KBM-7 (cell line): ENCODE measurements around the gene KMO.

Source experiments
- DNase-seq: peaks from one replicate; pipeline ENCODE4 v3.0.0-alpha.2; 2015
- in situ Hi-C: fragments of 300-500 bp; cut with MboI; formaldehyde crosslinking; loops from 2 replicates; pipeline ENCODE4 v1.14.3; 2020; ENCODE audit warnings: low sequenced_read_pairs, low pct_unique_long_range_greater_than_20kb, mixed read lengths

The KMO gene

DNA sequence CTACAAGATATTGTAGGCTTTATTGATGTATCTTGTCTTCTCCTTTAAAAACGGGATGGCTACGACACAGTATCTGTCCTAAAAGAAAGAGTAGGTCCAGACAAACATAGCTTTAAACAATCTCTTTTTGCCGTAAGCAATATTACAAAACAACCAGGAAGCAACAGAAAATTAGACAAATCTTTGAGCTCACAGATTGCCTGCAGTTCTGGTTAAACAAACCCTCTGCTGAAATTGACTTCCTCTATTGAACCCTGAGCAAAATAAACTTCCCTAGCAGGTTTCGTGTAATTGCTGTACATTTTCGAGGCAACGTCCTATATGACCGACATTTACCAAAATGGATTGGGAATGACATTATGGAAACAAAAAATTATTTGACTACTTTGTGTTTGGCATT, 57.3 kb downstream of the KMO start:
- in situ Hi-C loops, result no loop called here
- peak; percentile 51 for DNase-seq

DNA sequence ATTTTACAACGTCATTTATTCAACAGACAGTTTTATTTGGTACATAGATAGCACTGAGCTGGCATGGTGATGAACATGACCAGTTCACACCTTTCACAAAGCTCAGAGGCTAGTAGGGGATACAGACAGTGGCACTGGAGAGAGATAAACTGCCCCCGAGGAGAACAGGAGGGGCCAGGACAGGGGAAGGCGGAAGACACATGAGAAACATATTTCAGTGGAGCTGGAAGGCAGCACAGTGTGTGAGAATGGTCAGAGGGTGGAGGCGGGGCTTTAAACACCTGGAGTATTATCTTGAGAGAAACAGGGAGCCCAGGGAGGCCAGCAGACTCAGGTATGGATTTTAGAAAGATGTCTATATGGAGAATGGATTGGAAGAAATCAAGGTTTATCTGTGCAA, 58.5 kb downstream of the KMO start:
- DNase-seq, result no peak
- in situ Hi-C loops, result no loop called here

DNA sequence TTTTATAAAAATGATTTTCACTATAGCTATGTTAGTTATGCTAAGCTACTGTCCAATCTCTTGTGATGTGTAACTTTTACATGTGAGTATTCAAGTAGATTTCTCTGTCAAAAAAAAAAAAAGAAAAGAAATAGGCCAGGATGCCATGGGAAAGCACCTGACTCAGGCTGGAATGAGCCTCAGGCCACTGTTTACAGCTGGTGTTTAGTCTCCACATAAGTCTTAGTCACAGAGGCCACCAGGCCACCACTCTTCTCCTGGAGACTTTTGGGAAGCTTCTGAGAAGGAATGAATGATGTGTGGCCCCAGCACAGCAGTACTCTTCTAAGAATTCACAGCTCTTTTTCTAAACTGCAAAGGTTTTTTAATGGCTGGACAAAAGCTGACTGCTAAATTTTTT, 59.1 kb downstream of the KMO start:
- DNase-seq, result no peak
- in situ Hi-C loops, result no loop called here

DNA sequence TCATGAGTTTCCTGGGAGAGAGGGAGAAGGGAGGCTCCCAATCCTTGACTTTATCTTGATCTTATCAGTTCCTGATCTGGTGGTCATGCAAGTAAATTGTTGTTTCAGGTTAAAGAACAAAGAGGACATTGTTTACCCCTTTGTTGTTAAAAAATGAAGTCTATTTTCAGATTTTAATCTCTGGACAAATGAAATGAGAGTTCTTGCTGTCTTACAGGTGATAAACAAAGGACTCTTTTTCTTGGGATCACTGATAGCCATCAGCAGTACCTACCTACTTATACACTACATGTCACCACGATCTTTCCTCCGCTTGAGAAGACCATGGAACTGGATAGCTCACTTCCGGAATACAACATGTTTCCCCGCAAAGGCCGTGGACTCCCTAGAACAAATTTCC, 59.6 kb downstream of the KMO start:
- in situ Hi-C loops, result no loop called here
- DNase-seq, result no peak

DNA sequence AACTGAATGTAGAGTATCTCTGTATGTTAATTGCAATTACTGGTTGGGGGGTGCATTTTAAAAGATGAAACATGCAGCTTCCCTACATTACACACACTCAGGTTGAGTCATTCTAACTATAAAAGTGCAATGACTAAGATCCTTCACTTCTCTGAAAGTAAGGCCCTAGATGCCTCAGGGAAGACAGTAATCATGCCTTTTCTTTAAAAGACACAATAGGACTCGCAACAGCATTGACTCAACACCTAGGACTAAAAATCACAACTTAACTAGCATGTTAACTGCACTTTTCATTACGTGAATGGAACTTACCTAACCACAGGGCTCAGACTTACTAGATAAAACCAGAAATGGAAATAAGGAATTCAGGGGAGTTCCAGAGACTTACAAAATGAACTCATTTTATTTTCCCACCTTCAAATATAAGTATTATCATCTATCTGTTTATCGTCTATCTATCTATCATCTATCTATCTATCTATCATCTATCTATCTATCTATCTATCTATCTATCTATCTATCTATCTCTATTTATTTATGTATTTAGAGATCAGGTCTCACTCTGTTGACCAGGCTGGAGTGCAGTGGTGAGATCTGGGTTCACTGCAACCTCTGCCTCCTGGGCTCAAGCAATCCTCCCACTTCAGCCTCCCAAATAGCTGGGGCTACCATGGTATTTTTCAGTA, 60.2 kb downstream of the KMO start:
- in situ Hi-C loops, result no loop called here
- DNase-seq, result no peak

DNA sequence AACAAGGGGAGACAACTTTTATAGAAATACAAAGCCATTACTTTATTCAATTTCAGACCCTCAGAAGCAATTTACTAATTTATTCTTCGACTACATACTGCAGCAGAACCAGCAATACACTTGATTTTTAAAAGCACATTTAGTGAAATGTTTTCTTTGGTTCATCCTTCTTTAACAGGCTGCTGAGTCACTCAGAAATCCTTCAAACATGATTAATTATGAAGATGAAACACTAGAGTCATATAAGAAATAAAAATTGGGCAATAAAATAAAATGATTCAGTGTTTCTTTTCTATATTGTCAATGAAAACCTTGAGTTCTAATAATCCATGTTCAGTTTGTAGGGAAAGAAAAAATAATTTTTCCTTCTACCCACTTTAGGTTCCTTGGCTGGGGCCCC, 61.0 kb downstream of the KMO start:
- in situ Hi-C loops, result no loop called here
- no peak for DNase-seq

DNA sequence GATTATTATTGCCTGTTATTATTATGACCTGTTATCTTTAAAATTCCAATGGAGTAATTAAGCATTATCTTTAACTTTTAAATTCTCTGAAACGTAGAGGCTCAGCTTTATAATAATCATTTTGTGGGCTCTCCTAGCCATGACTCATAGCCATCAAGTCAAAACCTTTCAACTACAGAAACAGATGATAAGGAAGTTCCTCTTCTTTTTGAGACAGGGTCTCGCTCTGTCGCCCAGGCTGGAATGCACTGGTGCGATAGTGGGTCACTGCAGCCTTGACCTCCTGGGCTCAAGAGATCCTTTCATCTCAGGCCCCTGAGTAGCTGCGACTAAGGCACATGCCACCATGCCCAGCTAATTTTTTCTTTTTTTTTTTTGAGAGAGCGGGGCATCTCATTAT, 64.5 kb downstream of the KMO start:
- peak; percentile 22 for DNase-seq
- in situ Hi-C loops, result no loop called here

DNA sequence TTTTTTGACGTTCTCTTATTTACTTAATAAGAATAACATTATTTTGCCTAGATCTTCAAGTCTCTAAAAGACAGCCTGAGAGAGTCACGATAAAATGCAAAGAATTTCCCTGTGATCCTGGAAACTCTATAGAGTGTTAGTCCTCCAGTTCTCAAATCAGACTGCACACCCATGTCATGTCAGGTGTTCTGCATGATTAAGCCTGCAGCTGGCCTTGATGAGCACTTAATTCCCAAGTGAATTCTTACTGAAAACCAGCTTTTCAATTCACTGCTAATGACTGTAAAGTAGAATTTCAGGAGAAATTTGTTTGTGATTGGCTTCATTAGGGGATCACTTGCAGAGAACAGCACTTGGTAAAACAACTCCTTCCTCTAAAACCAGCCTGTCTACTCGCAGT, 66.1 kb downstream of the KMO start:
- in situ Hi-C loops, result no loop called here
- DNase-seq, result no peak

DNA sequence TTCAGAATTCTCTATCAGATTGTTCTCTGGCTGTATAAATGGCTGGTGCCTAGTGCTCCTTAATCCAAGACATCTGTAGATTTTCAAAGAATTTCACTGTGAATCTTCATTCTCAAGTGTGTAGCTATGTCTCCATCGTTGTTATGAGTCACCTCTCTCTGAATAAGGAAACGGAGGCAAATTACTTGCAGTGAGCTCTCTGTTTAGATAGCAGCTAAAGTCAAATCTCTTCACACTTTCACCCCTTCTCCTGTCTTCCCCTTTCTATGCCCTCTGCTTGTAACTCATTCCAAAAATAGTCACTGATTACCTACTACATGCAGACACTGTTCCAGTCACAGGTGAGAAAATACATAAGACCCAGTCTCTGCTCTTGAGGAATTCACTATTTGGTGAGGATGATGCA, 68.3 kb downstream of the KMO start:
- in situ Hi-C loops, result no loop called here
- DNase-seq, result no peak

DNA sequence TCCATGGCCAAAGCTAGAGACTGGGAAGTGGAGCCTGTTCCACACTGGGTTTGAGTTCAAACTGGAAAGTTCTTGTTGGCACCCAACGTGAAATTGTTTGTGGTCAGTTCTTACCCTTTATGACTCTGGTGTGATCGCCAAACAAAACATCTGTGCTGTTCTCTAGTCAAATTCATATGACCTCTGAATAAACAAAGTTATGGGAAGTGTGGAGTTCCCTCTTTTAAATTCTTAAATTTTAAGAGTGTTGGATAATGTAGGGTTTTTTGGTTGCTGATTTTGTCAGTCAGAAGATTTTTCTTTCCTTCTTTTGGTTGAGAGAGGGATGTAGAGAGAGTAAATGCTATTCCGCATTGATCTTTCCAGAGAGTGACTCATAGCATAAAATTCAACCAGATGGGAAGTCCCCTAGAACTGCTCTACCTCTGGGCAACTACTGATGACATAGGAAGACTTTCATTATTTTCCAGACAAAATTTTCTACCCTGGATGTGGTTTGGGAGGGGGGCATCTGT, 71.6 kb downstream of the KMO start:
- DNase-seq, result no peak
- in situ Hi-C loops, result no loop called here

DNA sequence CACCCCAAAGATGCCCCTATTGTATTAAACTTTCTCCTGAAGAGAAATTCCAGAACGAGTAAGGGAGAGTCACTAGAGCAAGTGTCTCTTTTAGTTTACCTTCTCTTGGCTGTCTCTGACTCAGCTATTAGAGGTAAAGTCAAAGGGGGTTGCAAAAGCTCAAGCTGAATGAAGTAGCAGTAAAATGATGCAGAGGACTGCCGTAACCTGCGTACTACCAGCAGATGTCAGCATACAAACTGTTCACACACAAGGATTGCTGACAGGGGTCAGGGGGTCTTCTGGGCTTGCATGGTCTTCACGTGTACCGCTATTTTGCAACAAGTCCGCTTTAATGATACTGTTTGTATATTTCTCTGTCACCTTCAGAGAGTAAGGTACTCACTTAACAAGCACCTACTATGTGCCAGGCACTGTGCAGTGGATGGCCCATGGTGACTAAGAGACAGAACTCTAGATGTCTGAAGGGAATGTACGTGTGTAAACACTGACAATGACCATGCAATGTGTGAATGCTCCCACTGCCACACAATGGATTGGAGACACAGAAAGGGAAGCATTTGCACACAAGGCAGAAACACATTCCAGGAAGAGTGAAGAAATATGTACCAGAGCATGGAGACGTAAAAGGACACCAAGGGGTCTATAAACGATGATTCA, 73.1 kb downstream of the KMO start:
- peak; percentile 21 for DNase-seq
- in situ Hi-C loops, result no loop called here

DNA sequence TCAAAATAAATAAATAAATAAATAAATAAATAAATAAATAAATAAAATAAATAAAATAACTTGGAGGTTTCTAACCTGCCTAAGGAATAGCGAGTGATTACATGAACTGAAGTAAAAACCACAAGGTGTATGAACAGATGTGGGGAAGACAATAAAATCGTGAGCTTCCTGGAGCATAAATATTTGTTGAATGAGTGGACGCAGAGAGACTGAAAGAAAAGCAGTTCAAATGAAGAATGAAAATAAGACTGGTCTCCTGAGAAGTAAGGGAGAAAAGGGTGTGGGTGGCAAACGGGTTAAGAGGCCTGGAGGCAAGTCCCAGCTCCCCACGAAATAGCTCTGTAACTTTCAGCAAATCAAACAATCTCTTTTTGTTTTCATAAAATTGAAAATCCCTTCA, 74.4 kb downstream of the KMO start:
- in situ Hi-C loops, result no loop called here
- DNase-seq, result no peak

DNA sequence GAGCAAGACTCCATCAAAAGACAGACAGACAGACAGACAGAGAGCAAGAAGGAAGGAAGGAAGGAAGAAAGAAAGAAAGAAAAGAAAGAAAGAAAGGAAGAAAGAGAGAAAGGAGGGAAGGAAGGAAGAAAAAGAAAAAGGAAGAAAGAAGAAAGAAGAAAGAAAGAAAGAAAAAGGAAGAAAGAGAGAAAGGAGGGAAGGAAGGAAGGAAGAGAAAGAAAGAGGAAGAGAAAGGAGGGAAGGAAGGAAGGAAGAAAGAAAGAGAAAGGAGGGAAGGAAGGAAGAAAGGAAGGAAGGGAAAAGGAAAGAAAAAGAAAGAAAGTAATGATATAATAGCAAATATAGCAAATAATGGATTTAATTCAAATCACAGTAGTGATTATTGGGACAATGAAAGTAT, 75.3 kb downstream of the KMO start:
- DNase-seq, result no peak
- in situ Hi-C loops, result no loop called here

DNA sequence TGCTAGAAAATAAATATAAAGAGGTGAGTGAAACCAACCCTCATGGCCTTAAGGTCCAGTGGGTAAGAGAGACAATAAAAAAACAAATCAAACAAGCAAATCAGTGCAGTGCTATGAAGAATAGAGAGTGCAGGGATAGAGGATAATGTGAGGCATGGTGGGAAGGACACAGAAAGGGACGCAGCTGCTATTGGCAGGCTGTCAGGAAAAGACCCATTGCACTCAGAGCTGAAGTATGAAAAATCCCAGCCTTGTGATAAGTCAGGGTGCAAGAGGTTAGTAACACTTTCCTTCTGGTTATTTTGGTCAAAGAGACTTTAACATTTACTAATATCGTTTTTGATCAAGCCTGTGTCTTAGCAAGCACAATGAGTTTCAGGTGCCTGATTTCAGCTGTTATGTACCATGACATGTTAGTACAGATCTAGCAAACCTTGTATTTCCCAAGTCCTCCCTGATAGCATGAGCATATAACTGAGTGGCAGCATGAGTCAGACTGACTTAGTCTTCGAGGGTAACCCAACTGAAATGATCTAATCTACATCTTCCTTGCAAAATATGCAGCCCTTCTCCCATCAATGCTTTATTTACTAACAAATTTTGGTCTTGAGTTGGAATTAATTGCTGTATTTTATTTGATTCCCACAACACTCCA, 76.3 kb downstream of the KMO start:
- in situ Hi-C loops, result no loop called here
- DNase-seq, result no peak

DNA sequence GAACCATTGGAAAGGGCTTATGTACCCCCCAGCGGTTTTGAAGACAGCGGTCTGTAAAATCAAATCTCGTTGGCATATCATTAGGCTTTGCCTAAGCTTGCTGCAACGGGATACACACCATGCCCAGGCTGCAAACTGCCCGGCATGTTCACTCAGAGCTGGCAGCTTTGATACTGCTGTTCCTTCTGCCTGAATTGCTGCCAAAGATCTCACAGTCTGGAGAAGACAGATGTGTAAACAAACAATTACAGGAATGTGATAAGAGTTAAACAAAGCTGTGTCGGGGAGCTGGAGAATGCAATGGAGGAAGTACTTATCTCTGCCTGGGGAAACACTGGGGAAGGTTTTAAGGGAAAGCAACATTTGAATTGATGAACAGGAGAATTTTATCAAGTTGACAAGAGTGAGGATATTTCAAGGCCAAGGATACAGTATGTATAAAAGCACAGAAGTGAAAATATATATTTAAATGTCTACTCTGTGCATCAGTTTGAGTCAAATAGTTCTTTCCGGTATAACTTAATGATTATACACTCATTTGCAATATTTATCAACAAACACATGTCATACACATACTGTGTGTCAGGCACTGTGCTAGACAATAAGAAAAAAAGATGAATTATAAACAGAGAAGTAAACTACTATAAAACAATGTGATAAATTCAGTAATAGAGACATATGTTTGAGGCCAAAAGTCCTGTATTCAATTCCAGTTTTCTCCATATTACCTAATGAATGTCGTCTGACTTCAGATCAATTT, 78.1 kb downstream of the KMO start:
- no peak for DNase-seq

DNA sequence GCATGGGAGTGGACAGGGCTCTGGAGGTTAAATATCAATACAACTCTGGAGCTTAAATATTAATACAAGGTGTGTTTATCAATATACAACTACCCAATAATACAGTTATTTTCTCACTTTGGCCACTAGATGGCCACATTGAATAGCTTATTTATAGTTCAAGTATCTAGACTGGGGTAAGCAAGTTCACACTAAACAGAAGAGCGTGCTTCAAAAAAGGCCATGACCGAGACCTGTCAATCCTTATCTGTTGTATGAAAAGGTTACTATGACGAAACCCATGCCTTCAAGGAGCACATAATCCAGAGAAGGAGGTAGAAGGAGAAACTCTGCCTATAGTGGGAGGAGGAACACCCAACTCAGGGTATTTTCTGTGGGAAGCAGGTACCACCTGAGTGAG, 78.9 kb downstream of the KMO start:
- in situ Hi-C loops, result no loop called here
- DNase-seq, result peak; percentile 63

More for the DNA sequence above, 78.1 kb downstream of the KMO start:
- in situ Hi-C loops, result no loop called here

DNA sequence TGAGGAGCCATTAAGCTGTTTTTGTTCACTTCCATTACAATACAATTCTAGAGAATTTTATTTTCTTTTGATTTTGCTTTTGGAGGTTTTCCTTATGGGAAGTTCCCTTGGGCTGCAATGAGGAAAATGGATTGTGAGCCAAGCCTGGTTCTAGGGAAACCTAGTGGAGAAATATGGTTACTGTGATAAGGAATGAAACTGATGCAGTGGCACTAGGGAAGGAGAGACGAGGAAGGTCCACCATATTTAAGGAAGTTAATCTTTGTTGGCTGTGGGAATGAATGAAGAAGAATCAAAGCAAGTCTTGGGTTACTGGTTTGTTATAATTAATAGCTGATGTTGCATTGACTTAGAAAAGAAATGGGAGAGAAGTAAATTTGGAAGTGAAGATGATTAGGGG, 79.6 kb downstream of the KMO start:
- DNase-seq, result no peak
- in situ Hi-C loops, result no loop called here

DNA sequence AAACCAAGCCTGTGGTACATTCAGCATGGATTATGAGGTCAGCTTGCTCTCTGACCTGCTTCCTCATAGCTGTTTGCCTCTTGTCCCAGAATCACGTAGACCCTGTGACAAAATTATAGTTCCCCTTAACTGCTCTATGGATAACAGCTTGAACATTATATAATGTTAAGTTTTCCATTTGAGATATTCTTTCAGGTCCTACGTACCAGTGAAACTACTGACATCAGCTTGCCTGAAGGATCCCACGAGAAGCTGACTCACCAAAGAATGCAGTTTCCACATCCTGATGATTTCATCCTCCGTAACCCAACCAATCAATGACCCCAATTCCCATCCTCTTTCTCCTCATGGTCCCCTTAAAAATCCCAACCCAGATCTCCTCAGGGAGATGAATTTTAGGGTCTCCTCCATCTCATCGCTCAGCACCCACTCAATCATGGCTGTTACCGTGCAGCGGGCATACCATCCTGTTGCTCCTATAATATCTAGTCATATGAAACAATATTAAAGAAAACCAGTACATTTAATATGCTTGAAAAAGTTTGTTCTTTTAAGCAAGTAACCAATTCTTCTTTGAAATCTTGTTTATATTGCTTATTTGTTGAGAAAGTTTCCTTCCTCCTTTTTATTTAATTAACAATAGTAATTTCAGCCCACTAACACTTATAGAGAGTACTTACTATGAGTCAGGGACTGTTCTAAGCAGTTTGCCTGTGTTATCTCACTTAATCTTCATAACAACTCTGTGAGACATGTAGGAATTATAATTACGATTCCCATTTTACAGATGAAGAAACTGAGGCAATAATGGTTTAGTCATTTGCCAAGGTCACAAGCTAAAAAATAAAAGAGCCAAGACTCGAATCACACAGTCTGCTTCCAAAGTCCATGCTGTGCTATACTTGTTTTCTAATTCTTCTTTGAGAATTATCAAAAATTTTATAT, 80.6 kb downstream of the KMO start:
- in situ Hi-C loops, result no loop called here
- DNase-seq, result no peak

DNA sequence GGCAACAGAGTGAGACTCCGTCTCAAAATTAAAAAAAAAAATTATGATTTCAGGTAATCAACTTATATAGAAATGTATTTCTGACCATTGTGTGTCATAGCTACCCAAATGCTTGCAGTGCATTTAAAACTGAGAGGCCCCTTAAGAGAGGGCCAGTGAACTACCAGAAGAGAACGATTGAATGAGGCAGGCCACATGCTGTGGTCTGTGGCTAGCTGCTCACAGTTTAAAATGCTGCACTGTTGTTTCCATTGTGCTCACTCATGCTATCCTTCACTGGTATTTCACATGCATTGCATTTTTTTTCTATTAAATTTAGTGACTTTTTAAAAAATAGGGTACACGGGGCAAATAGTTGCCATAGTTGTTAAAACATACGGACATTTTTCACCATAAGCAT, 82.0 kb downstream of the KMO start:
- in situ Hi-C loops, result no loop called here
- DNase-seq, result no peak
